K562 (cell line): Measurements from ENCODE around the gene TMEM168. TPM values are rescaled to one million over a fixed set of nuclear protein-coding genes. Genes with fewer than 3 reads are reported as not detected.

Experiments used
- DMBX1 ChIP-seq: fragments of 250-450 bp; sonication (Bioruptor Pico); IDR thresholded peaks from 2 replicates; pipeline ENCODE4 v1.8.0; 2022; ENCODE audit warnings: inconsistent platforms, mild to moderate bottlenecking, moderate library complexity, borderline replicate concordance
- ELF2 ChIP-seq: fragments of 250-450 bp; sonication (Bioruptor Pico); IDR thresholded peaks from 2 replicates; pipeline ENCODE4 v1.5.0; 2021; ENCODE audit warnings: mild to moderate bottlenecking
- ZNF133 ChIP-seq: fragments of 250-450 bp; sonication (Bioruptor Pico); IDR thresholded peaks from 2 replicates; pipeline ENCODE4 v1.4.0; 2020; ENCODE audit warnings: mild to moderate bottlenecking
- polyA plus RNA-seq, 8 experiments: library from polyadenylated mRNA; depleted of rRNA in 4 of 8; stranded (reverse) in 5 of 8; unstranded in 3 of 8; fragments of >200 nt; fragmentation: Nextera tagmentation in 2 of 8; fragmentation: Illumina TruSeq in 1 of 8; extraction: Ambion mirVana in 2 of 8; extraction: Trizol in 1 of 8; gene quantifications; 2 replicates each; pipeline versions ENCODE4 v1.2.1 to v1.2.3, GENCODE V29; 2011 to 2014; ENCODE audit warnings: inconsistent platforms in 1 of 8, missing spikeins in 1 of 8
- total RNA-seq, 7 experiments: library from RNA; depleted of rRNA in 6 of 7; stranded (reverse); fragments of >200 nt in 6 of 7; fragmentation: Illumina TruSeq in 2 of 7; extraction: Trizol in 2 of 7; gene quantifications; 2 replicates each; pipeline versions ENCODE4 v1.2.1 to v1.2.3, GENCODE V29; 2011 to 2021; ENCODE audit warnings: low replicate concordance in 1 of 7
- TF ChIP-seq, protein P1 (sequence below): fragments of 450-650 bp; IDR thresholded peaks from 2 replicates; pipeline ENCODE4 v1.6.1; 2016; ENCODE audit warnings: mild to moderate bottlenecking, moderate library complexity
- TF ChIP-seq, protein P2 (sequence below), 2 experiments: IDR thresholded peaks in 1 of 2; conservative IDR thresholded peaks in 1 of 2; 2 replicates each; pipeline ENCODE4 v1.6.1; 2016; ENCODE audit warnings: low read depth in 2 of 2, mild to moderate bottlenecking in 1 of 2, missing compliant biosample characterization in 1 of 2, missing genetic modification characterization in 1 of 2, moderate library complexity in 1 of 2
- TF ChIP-seq, protein P3 (sequence below): fragments of 450-650 bp; IDR thresholded peaks from 2 replicates; pipeline ENCODE4 v1.6.1; 2017; ENCODE audit warnings: antibody characterized with exemption, mild to moderate bottlenecking

TMEM168 gene
- total and polyA plus RNA-seq, 9 of the 15 experiments (the other 6 are each of a cell fraction or from before 2014, with no cell fraction given), result 19.7 to 50.7 (median 25.4) TPM

DNA sequence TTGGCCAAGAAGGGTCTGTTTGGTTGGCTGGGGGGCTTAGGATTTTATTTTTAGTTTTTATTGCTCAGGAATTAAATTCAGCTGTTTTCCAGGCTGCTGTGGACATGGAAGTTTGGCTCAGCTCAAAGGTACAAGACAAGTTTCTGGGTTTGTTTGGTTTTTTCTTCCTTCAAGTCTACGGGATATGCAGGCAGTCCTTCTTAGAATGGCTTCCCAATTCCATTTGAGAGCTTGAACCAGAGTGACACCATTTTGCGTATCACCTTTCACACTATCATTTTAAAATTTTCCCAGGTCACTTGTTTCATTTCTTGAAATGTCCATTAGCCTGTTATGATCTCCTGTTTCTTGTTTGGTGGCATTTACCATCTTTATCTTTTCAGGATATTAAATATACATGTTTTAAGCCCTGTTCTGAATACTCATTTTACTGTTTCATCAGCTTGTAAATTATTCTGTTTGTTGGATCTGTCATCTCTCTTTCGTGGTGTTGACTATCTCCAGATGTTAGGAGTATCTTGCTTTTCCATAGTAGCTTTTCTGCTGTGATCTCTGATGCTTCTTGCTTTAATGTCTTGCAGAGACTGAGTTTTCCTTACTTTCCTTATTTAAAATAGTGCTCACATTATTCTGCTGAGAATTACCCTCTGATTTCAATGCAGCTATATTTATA is 9.4 kb upstream of the TMEM168 start (continued):
- TF ChIP-seq, protein P1, sequence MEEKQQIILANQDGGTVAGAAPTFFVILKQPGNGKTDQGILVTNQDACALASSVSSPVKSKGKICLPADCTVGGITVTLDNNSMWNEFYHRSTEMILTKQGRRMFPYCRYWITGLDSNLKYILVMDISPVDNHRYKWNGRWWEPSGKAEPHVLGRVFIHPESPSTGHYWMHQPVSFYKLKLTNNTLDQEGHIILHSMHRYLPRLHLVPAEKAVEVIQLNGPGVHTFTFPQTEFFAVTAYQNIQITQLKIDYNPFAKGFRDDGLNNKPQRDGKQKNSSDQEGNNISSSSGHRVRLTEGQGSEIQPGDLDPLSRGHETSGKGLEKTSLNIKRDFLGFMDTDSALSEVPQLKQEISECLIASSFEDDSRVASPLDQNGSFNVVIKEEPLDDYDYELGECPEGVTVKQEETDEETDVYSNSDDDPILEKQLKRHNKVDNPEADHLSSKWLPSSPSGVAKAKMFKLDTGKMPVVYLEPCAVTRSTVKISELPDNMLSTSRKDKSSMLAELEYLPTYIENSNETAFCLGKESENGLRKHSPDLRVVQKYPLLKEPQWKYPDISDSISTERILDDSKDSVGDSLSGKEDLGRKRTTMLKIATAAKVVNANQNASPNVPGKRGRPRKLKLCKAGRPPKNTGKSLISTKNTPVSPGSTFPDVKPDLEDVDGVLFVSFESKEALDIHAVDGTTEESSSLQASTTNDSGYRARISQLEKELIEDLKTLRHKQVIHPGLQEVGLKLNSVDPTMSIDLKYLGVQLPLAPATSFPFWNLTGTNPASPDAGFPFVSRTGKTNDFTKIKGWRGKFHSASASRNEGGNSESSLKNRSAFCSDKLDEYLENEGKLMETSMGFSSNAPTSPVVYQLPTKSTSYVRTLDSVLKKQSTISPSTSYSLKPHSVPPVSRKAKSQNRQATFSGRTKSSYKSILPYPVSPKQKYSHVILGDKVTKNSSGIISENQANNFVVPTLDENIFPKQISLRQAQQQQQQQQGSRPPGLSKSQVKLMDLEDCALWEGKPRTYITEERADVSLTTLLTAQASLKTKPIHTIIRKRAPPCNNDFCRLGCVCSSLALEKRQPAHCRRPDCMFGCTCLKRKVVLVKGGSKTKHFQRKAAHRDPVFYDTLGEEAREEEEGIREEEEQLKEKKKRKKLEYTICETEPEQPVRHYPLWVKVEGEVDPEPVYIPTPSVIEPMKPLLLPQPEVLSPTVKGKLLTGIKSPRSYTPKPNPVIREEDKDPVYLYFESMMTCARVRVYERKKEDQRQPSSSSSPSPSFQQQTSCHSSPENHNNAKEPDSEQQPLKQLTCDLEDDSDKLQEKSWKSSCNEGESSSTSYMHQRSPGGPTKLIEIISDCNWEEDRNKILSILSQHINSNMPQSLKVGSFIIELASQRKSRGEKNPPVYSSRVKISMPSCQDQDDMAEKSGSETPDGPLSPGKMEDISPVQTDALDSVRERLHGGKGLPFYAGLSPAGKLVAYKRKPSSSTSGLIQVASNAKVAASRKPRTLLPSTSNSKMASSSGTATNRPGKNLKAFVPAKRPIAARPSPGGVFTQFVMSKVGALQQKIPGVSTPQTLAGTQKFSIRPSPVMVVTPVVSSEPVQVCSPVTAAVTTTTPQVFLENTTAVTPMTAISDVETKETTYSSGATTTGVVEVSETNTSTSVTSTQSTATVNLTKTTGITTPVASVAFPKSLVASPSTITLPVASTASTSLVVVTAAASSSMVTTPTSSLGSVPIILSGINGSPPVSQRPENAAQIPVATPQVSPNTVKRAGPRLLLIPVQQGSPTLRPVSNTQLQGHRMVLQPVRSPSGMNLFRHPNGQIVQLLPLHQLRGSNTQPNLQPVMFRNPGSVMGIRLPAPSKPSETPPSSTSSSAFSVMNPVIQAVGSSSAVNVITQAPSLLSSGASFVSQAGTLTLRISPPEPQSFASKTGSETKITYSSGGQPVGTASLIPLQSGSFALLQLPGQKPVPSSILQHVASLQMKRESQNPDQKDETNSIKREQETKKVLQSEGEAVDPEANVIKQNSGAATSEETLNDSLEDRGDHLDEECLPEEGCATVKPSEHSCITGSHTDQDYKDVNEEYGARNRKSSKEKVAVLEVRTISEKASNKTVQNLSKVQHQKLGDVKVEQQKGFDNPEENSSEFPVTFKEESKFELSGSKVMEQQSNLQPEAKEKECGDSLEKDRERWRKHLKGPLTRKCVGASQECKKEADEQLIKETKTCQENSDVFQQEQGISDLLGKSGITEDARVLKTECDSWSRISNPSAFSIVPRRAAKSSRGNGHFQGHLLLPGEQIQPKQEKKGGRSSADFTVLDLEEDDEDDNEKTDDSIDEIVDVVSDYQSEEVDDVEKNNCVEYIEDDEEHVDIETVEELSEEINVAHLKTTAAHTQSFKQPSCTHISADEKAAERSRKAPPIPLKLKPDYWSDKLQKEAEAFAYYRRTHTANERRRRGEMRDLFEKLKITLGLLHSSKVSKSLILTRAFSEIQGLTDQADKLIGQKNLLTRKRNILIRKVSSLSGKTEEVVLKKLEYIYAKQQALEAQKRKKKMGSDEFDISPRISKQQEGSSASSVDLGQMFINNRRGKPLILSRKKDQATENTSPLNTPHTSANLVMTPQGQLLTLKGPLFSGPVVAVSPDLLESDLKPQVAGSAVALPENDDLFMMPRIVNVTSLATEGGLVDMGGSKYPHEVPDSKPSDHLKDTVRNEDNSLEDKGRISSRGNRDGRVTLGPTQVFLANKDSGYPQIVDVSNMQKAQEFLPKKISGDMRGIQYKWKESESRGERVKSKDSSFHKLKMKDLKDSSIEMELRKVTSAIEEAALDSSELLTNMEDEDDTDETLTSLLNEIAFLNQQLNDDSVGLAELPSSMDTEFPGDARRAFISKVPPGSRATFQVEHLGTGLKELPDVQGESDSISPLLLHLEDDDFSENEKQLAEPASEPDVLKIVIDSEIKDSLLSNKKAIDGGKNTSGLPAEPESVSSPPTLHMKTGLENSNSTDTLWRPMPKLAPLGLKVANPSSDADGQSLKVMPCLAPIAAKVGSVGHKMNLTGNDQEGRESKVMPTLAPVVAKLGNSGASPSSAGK, result no peak
- TF ChIP-seq ELF2 (CRISPR knock-in tag) (no peak), ZNF133 (no peak), DMBX1 (CRISPR knock-in tag) (0 out of 2 replicates have a peak, but pooled peaks have one; percentile 45)
- TF ChIP-seq, protein P2, sequence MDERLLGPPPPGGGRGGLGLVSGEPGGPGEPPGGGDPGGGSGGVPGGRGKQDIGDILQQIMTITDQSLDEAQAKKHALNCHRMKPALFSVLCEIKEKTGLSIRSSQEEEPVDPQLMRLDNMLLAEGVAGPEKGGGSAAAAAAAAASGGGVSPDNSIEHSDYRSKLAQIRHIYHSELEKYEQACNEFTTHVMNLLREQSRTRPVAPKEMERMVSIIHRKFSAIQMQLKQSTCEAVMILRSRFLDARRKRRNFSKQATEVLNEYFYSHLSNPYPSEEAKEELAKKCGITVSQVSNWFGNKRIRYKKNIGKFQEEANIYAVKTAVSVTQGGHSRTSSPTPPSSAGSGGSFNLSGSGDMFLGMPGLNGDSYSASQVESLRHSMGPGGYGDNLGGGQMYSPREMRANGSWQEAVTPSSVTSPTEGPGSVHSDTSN (CRISPR knock-in tag; IDR thresholded peaks at IDR 0.05; ENCODE audit: low read depth), result no peak
- TF ChIP-seq, protein P2 (tag; conservative IDR thresholded peaks at IDR 0.05; ENCODE audit: low read depth), result no peak
- TF ChIP-seq, protein P3, sequence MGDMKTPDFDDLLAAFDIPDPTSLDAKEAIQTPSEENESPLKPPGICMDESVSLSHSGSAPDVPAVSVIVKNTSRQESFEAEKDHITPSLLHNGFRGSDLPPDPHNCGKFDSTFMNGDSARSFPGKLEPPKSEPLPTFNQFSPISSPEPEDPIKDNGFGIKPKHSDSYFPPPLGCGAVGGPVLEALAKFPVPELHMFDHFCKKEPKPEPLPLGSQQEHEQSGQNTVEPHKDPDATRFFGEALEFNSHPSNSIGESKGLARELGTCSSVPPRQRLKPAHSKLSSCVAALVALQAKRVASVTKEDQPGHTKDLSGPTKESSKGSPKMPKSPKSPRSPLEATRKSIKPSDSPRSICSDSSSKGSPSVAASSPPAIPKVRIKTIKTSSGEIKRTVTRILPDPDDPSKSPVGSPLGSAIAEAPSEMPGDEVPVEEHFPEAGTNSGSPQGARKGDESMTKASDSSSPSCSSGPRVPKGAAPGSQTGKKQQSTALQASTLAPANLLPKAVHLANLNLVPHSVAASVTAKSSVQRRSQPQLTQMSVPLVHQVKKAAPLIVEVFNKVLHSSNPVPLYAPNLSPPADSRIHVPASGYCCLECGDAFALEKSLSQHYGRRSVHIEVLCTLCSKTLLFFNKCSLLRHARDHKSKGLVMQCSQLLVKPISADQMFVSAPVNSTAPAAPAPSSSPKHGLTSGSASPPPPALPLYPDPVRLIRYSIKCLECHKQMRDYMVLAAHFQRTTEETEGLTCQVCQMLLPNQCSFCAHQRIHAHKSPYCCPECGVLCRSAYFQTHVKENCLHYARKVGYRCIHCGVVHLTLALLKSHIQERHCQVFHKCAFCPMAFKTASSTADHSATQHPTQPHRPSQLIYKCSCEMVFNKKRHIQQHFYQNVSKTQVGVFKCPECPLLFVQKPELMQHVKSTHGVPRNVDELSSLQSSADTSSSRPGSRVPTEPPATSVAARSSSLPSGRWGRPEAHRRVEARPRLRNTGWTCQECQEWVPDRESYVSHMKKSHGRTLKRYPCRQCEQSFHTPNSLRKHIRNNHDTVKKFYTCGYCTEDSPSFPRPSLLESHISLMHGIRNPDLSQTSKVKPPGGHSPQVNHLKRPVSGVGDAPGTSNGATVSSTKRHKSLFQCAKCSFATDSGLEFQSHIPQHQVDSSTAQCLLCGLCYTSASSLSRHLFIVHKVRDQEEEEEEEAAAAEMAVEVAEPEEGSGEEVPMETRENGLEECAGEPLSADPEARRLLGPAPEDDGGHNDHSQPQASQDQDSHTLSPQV, result peak; percentile 58; the same call in 1 of the 2 replicates
